Measurements from ENCODE around the gene FAM153A. TPM values are rescaled to one million over a fixed set of nuclear protein-coding genes. Genes with fewer than 3 reads are reported as not detected.
"Not testable (repeated sequence)": the region's sequence is repeated elsewhere in the genome, so short reads cannot be mapped to it uniquely, and the experiment has no call there.

FAM153A gene
- total and polyA plus RNA-seq, 3 experiments from 2014 or later, result 0.67 to 6.7 (median 5.8) TPM

- H3K36me3 ChIP-seq (ENCODE audit: insufficient read depth, low read length); CTCF ChIA-PET; H3K4me3 Mint-ChIP-seq; H3K9me3 ChIP-seq (ENCODE audit: low read length); H3K9me3 Mint-ChIP-seq; H3K4me1 Mint-ChIP-seq; H3K27me3 Mint-ChIP-seq; H3K4me1 ChIP-seq (ENCODE audit: insufficient read depth, low read length); H3K36me3 Mint-ChIP-seq; DNase-seq; H3K27ac ChIP-seq (ENCODE audit: low read depth, low read length); H3K27ac Mint-ChIP-seq; H3K4me3 ChIP-seq (ENCODE audit: low read length); H3K27me3 ChIP-seq (ENCODE audit: insufficient read depth, low read length, poor library complexity, severe bottlenecking); POLR2A ChIA-PET: not testable (repeated sequence)
Observed at GRCh38 chr5:177771206-177771605, 11.5 kb downstream of the FAM153A start.

GRCh38 chr5:177770646-177771045 lies 12.1 kb downstream of the FAM153A start:
- H3K4me1 Mint-ChIP-seq; H3K36me3 Mint-ChIP-seq; H3K9me3 Mint-ChIP-seq; H3K4me1 ChIP-seq (ENCODE audit: insufficient read depth, low read length); H3K4me3 ChIP-seq (ENCODE audit: low read length); H3K36me3 ChIP-seq (ENCODE audit: insufficient read depth, low read length); H3K27me3 ChIP-seq (ENCODE audit: insufficient read depth, low read length, poor library complexity, severe bottlenecking); H3K4me3 Mint-ChIP-seq; CTCF ChIA-PET; H3K27ac Mint-ChIP-seq; DNase-seq; H3K27me3 Mint-ChIP-seq; H3K27ac ChIP-seq (ENCODE audit: low read depth, low read length); POLR2A ChIA-PET; H3K9me3 ChIP-seq (ENCODE audit: low read length): not testable (repeated sequence)

- H3K9me3 ChIP-seq (ENCODE audit: low read length); H3K27ac Mint-ChIP-seq; H3K27me3 Mint-ChIP-seq; DNase-seq; H3K4me1 ChIP-seq (ENCODE audit: insufficient read depth, low read length); H3K9me3 Mint-ChIP-seq; H3K4me3 Mint-ChIP-seq; H3K4me1 Mint-ChIP-seq; H3K27me3 ChIP-seq (ENCODE audit: insufficient read depth, low read length, poor library complexity, severe bottlenecking); POLR2A ChIA-PET; CTCF ChIA-PET; H3K36me3 Mint-ChIP-seq; H3K4me3 ChIP-seq (ENCODE audit: low read length); H3K36me3 ChIP-seq (ENCODE audit: insufficient read depth, low read length); H3K27ac ChIP-seq (ENCODE audit: low read depth, low read length): not testable (repeated sequence)
Observed at GRCh38 chr5:177763737-177764508, 18.8 kb downstream of the FAM153A start.

GRCh38 chr5:177760954-177761353 lies 21.7 kb downstream of the FAM153A start:
- H3K27ac ChIP-seq (ENCODE audit: low read depth, low read length); H3K4me1 ChIP-seq (ENCODE audit: insufficient read depth, low read length); H3K4me3 Mint-ChIP-seq; POLR2A ChIA-PET; H3K4me1 Mint-ChIP-seq; CTCF ChIA-PET; H3K9me3 ChIP-seq (ENCODE audit: low read length); H3K27me3 Mint-ChIP-seq; H3K36me3 Mint-ChIP-seq; H3K9me3 Mint-ChIP-seq; H3K27me3 ChIP-seq (ENCODE audit: insufficient read depth, low read length, poor library complexity, severe bottlenecking); H3K27ac Mint-ChIP-seq; DNase-seq; H3K4me3 ChIP-seq (ENCODE audit: low read length); H3K36me3 ChIP-seq (ENCODE audit: insufficient read depth, low read length): not testable (repeated sequence)

- H3K9me3 Mint-ChIP-seq; H3K27ac ChIP-seq (ENCODE audit: low read depth, low read length); H3K4me3 ChIP-seq (ENCODE audit: low read length); POLR2A ChIA-PET; H3K36me3 Mint-ChIP-seq; H3K27me3 Mint-ChIP-seq; H3K4me1 ChIP-seq (ENCODE audit: insufficient read depth, low read length); CTCF ChIA-PET; DNase-seq; H3K4me1 Mint-ChIP-seq; H3K4me3 Mint-ChIP-seq; H3K27ac Mint-ChIP-seq; H3K9me3 ChIP-seq (ENCODE audit: low read length); H3K36me3 ChIP-seq (ENCODE audit: insufficient read depth, low read length); H3K27me3 ChIP-seq (ENCODE audit: insufficient read depth, low read length, poor library complexity, severe bottlenecking): not testable (repeated sequence)
Observed at GRCh38 chr5:177747354-177747753, 35.3 kb downstream of the FAM153A start.

GRCh38 chr5:177724858-177725257 lies 57.8 kb downstream of the FAM153A start:
- not testable (repeated sequence) for H3K4me1 Mint-ChIP-seq, H3K36me3 Mint-ChIP-seq

GRCh38 chr5:177723831-177724485 lies 58.7 kb downstream of the FAM153A start:
- H3K27ac ChIP-seq (ENCODE audit: low read depth, low read length); POLR2A ChIA-PET; CTCF ChIA-PET: not testable (repeated sequence)

More at GRCh38 chr5:177724858-177725257, 57.8 kb downstream of the FAM153A start:
- POLR2A ChIA-PET; H3K27me3 ChIP-seq (ENCODE audit: insufficient read depth, low read length, poor library complexity, severe bottlenecking); DNase-seq; CTCF ChIA-PET; H3K36me3 ChIP-seq (ENCODE audit: insufficient read depth, low read length); H3K4me3 Mint-ChIP-seq; H3K4me1 ChIP-seq (ENCODE audit: insufficient read depth, low read length); H3K27ac Mint-ChIP-seq; H3K9me3 ChIP-seq (ENCODE audit: low read length); H3K4me3 ChIP-seq (ENCODE audit: low read length); H3K27me3 Mint-ChIP-seq; H3K9me3 Mint-ChIP-seq; H3K27ac ChIP-seq (ENCODE audit: low read depth, low read length): not testable (repeated sequence)

GRCh38 chr5:177722829-177723228 lies 59.9 kb downstream of the FAM153A start:
- H3K4me1 Mint-ChIP-seq; CTCF ChIA-PET; H3K36me3 Mint-ChIP-seq; DNase-seq; H3K9me3 ChIP-seq (ENCODE audit: low read length); H3K36me3 ChIP-seq (ENCODE audit: insufficient read depth, low read length); H3K27me3 Mint-ChIP-seq; POLR2A ChIA-PET; H3K4me3 ChIP-seq (ENCODE audit: low read length); H3K27ac Mint-ChIP-seq; H3K9me3 Mint-ChIP-seq; H3K4me1 ChIP-seq (ENCODE audit: insufficient read depth, low read length); H3K27me3 ChIP-seq (ENCODE audit: insufficient read depth, low read length, poor library complexity, severe bottlenecking); H3K27ac ChIP-seq (ENCODE audit: low read depth, low read length); H3K4me3 Mint-ChIP-seq: not testable (repeated sequence)

More at GRCh38 chr5:177723831-177724485, 58.7 kb downstream of the FAM153A start:
- not testable (repeated sequence) for H3K4me1 ChIP-seq (ENCODE audit: insufficient read depth, low read length); DNase-seq; H3K36me3 ChIP-seq (ENCODE audit: insufficient read depth, low read length); H3K4me1 Mint-ChIP-seq; H3K36me3 Mint-ChIP-seq; H3K27me3 ChIP-seq (ENCODE audit: insufficient read depth, low read length, poor library complexity, severe bottlenecking); H3K27me3 Mint-ChIP-seq; H3K4me3 ChIP-seq (ENCODE audit: low read length); H3K27ac Mint-ChIP-seq; H3K9me3 ChIP-seq (ENCODE audit: low read length); H3K4me3 Mint-ChIP-seq; H3K9me3 Mint-ChIP-seq
